ENCODE measurements around the gene PROZ. TPM values are rescaled to one million over a fixed set of nuclear protein-coding genes. Genes with fewer than 3 reads are reported as not detected.

The PROZ gene
- polyA plus RNA-seq, 1 of the 3 experiments (the other 2 are of a cell fraction): not detected

DNA sequence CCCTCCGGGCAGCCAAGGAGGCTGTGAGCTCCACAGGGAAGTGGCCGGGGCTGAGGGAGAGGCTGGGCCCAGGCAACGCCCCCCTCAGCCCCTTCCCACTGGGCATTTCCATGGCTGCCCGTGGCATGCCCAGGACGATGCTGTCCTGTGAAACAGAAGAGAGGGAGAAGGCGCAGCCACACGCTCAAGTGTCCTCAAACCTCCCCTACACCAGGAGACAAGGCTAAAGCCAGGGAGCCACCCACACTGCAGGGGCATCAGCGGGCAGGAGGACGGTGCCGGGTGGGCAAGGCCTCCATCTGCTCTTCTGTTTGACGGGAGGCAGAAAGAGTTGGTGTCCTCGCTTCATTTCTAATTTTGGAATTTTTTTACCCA lies 14.2 kb upstream of the PROZ start:
- H2AFZ ChIP-seq (ENCODE audit: low read depth): no peak overlapping the region
- H3K27me3 ChIP-seq (ENCODE audit: insufficient read depth): no peaks in the 10 kb centered on the region
- H3K36me3 ChIP-seq (replicated peaks in 1 of 2; ENCODE audit: control insufficient read depth in 1 of 2, insufficient read depth in 2 of 2, low read length in 1 of 2): no peaks in the 10 kb centered on the region
- H3K9ac ChIP-seq: no peak overlapping the region
- H4K20me1 ChIP-seq (ENCODE audit: insufficient read depth): no peaks in the 10 kb centered on the region
- H3K4me1 ChIP-seq (ENCODE audit: control insufficient read depth in 1 of 2, insufficient read depth in 2 of 2, low read depth in 1 of 2, low read length in 1 of 2): no peaks in the 10 kb centered on the region
- no peak overlapping the region for H3K4me3 ChIP-seq (ENCODE audit: low read depth in 2 of 2, low read length in 1 of 2)
- CTCF ChIA-PET: no interaction called here
- DNase-seq: no peak
- TF ChIP-seq RCOR1 (IDR thresholded peaks at IDR 0.05; ENCODE audit: low read length) (no peak), GATA2 (CRISPR knock-in tag; IDR thresholded peaks at IDR 0.05) (no peak), FOSL2 (IDR thresholded peaks at IDR 0.05; ENCODE audit: borderline replicate concordance, low read depth) (no peak), EP300 (IDR thresholded peaks at IDR 0.05; ENCODE audit: borderline replicate concordance in 1 of 2, low read depth in 1 of 2, low read length in 1 of 2) (no peak), ELF1 (IDR thresholded peaks at IDR 0.05) (no peak), EZH2phosphoT487 (IDR thresholded peaks at IDR 0.05; ENCODE audit: borderline replicate concordance, low read depth) (no peak), POLR2AphosphoS5 (IDR thresholded peaks at IDR 0.05; ENCODE audit: low read depth, low read length) (no peak), RAD21 (IDR thresholded peaks at IDR 0.05; ENCODE audit: low read length) (no peak), MEF2A (IDR thresholded peaks at IDR 0.05; ENCODE audit: borderline replicate concordance, low read depth) (no peak), FOXM1 (IDR thresholded peaks at IDR 0.05; ENCODE audit: low read depth) (no peak), NRF1 (IDR thresholded peaks at IDR 0.05; ENCODE audit: low read depth, low read length) (no peak), FOXJ3 (CRISPR knock-in tag; IDR thresholded peaks at IDR 0.05) (no peak), RXRA (IDR thresholded peaks at IDR 0.05; ENCODE audit: borderline replicate concordance, low read depth) (no peak)
- TF ChIP-seq, protein P1, sequence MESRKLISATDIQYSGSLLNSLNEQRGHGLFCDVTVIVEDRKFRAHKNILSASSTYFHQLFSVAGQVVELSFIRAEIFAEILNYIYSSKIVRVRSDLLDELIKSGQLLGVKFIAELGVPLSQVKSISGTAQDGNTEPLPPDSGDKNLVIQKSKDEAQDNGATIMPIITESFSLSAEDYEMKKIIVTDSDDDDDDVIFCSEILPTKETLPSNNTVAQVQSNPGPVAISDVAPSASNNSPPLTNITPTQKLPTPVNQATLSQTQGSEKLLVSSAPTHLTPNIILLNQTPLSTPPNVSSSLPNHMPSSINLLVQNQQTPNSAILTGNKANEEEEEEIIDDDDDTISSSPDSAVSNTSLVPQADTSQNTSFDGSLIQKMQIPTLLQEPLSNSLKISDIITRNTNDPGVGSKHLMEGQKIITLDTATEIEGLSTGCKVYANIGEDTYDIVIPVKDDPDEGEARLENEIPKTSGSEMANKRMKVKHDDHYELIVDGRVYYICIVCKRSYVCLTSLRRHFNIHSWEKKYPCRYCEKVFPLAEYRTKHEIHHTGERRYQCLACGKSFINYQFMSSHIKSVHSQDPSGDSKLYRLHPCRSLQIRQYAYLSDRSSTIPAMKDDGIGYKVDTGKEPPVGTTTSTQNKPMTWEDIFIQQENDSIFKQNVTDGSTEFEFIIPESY (IDR thresholded peaks at IDR 0.05; ENCODE audit: borderline replicate concordance, low read depth): no peak
- TF ChIP-seq, protein P2, sequence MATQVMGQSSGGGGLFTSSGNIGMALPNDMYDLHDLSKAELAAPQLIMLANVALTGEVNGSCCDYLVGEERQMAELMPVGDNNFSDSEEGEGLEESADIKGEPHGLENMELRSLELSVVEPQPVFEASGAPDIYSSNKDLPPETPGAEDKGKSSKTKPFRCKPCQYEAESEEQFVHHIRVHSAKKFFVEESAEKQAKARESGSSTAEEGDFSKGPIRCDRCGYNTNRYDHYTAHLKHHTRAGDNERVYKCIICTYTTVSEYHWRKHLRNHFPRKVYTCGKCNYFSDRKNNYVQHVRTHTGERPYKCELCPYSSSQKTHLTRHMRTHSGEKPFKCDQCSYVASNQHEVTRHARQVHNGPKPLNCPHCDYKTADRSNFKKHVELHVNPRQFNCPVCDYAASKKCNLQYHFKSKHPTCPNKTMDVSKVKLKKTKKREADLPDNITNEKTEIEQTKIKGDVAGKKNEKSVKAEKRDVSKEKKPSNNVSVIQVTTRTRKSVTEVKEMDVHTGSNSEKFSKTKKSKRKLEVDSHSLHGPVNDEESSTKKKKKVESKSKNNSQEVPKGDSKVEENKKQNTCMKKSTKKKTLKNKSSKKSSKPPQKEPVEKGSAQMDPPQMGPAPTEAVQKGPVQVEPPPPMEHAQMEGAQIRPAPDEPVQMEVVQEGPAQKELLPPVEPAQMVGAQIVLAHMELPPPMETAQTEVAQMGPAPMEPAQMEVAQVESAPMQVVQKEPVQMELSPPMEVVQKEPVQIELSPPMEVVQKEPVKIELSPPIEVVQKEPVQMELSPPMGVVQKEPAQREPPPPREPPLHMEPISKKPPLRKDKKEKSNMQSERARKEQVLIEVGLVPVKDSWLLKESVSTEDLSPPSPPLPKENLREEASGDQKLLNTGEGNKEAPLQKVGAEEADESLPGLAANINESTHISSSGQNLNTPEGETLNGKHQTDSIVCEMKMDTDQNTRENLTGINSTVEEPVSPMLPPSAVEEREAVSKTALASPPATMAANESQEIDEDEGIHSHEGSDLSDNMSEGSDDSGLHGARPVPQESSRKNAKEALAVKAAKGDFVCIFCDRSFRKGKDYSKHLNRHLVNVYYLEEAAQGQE (IDR thresholded peaks at IDR 0.05; ENCODE audit: low read depth, low read length): no peak
- TF ChIP-seq, protein P3, sequence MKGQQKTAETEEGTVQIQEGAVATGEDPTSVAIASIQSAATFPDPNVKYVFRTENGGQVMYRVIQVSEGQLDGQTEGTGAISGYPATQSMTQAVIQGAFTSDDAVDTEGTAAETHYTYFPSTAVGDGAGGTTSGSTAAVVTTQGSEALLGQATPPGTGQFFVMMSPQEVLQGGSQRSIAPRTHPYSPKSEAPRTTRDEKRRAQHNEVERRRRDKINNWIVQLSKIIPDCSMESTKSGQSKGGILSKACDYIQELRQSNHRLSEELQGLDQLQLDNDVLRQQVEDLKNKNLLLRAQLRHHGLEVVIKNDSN (IDR thresholded peaks at IDR 0.05; ENCODE audit: borderline replicate concordance, low read depth): no peak
- TF ChIP-seq, protein P4, sequence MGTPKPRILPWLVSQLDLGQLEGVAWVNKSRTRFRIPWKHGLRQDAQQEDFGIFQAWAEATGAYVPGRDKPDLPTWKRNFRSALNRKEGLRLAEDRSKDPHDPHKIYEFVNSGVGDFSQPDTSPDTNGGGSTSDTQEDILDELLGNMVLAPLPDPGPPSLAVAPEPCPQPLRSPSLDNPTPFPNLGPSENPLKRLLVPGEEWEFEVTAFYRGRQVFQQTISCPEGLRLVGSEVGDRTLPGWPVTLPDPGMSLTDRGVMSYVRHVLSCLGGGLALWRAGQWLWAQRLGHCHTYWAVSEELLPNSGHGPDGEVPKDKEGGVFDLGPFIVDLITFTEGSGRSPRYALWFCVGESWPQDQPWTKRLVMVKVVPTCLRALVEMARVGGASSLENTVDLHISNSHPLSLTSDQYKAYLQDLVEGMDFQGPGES (IDR thresholded peaks at IDR 0.05; ENCODE audit: low read depth, low read length): no peak
- 81% methylated on average over 11 of the region's 12 CpGs for WGBS (ENCODE audit: low lambda C conversion rate)
- no peaks in the 10 kb centered on the region for H3K9me2 ChIP-seq
- POLR2A ChIA-PET: no interaction called here
- no peak overlapping the region for H3K27ac ChIP-seq (ENCODE audit: low read depth in 2 of 2, low read length in 1 of 2)
- no peaks in the 10 kb centered on the region for H3K79me2 ChIP-seq (ENCODE audit: insufficient read depth)
- H3K4me2 ChIP-seq: no peak overlapping the region
- H3K9me3 ChIP-seq: no peaks in the 10 kb centered on the region
- no peaks in the 10 kb centered on the region for H3F3A ChIP-seq (replicated peaks; ENCODE audit: insufficient read depth)

All from SK-N-SH (cell line).